ENCODE data around the gene IL12RB1. TPM values are rescaled to one million over a fixed set of nuclear protein-coding genes. Genes with fewer than 3 reads are reported as not detected.

The IL12RB1 gene
- total RNA-seq, 1 donor, result 0.72 TPM

DNA sequence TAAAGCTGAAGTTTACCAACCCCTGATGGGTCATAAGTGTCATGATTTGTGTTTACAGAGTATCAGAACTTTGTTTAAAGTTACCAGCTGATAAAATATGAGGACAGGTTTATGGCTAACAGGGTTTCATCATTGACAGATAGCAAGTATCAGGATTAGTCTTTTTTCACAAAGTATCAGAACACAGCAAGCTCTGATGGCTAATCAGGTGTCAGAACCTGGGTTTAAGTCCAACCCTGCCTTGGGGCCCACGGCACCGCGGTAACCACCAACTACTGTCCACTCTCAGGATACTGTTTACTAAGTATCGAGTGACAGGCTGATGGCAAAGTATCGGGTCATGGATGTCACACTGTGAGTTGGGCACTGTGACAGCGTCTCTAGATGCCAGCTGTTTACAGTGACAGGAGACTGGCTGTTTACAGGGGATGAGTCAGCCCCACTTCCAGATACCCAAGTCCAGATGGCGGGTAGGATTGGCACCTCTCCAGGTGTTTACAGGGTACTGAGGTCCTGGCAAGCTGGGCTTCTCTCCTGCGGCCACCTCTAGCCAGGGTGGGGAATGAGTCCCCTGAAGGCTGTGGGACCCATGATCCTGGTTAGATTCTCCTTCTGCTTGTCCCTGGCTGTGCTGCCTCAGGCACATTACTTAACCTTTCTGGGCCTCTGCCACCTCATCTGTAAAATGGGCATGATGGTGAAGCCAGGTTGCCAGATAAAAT lies 57.0 kb downstream of the IL12RB1 start:
- Histone ChIP-seq H3K27ac (ENCODE audit: low read depth, low read length) (no peak overlapping the region), H4K20me1 (ENCODE audit: insufficient read depth, low read length) (no peaks in the 10 kb centered on the region), H3K4me3 (ENCODE audit: insufficient read depth, low read length) (no peak overlapping the region), H3K4me2 (ENCODE audit: insufficient read depth, low read length) (no peak overlapping the region), H2AFZ (ENCODE audit: low read length) (no peak overlapping the region), H3K27me3 (ENCODE audit: insufficient read depth, low read length) (no peaks in the 10 kb centered on the region), H3K4me1 (ENCODE audit: insufficient read depth, low read length) (no peaks in the 10 kb centered on the region), H3K79me2 (ENCODE audit: insufficient read depth, low read length) (no peaks in the 10 kb centered on the region), H3K9me3 (ENCODE audit: low read depth, low read length) (no peaks in the 10 kb centered on the region), H3K36me3 (ENCODE audit: insufficient read depth, low read length) (no peaks in the 10 kb centered on the region)
- peak; percentile 67 for DNase-seq (ENCODE audit: insufficient read length, low spot score, missing footprints)
- TF ChIP-seq CTCF (IDR thresholded peaks at IDR 0.05; ENCODE audit: extremely low read depth, low read depth, low read length), result no peak

DNA sequence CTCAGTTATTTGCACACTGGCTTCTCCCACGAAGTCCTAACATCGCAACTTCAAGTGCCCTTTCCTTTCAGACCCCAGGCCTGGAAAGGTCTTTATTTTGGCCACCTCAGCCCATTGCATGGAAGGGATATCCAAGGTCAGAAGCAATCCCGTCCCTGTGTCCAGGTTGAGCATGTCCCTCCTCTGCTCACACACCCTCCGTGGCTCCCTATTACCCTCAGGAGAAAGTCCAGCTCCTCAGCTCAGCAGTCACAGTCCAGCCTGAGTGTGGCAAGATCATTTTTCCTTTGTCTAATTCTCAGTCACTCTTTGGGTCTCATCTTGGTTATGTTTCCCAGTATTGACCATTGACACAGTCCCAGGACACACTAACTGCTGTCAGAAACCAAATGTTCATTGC lies 59.6 kb downstream of the IL12RB1 start:
- no peak overlapping the region for H3K4me3 ChIP-seq (ENCODE audit: insufficient read depth, low read length)
- DNase-seq (ENCODE audit: insufficient read length, low spot score, missing footprints), result no peak
- no peak overlapping the region for H2AFZ ChIP-seq (ENCODE audit: low read length)
- no peaks in the 10 kb centered on the region for H3K79me2 ChIP-seq (ENCODE audit: insufficient read depth, low read length)
- no peaks in the 10 kb centered on the region for H4K20me1 ChIP-seq (ENCODE audit: insufficient read depth, low read length)
- peaks cover 11% of the 10 kb centered on the region for H3K4me1 ChIP-seq (ENCODE audit: insufficient read depth, low read length)
- no peak overlapping the region for H3K4me2 ChIP-seq (ENCODE audit: insufficient read depth, low read length)
- TF ChIP-seq CTCF (IDR thresholded peaks at IDR 0.05; ENCODE audit: extremely low read depth, low read depth, low read length), result no peak
- no peaks in the 10 kb centered on the region for H3K9me3 ChIP-seq (ENCODE audit: low read depth, low read length)
- no peaks in the 10 kb centered on the region for H3K27me3 ChIP-seq (ENCODE audit: insufficient read depth, low read length)
- no peak overlapping the region for H3K27ac ChIP-seq (ENCODE audit: low read depth, low read length)
- no peaks in the 10 kb centered on the region for H3K36me3 ChIP-seq (ENCODE audit: insufficient read depth, low read length)

DNA sequence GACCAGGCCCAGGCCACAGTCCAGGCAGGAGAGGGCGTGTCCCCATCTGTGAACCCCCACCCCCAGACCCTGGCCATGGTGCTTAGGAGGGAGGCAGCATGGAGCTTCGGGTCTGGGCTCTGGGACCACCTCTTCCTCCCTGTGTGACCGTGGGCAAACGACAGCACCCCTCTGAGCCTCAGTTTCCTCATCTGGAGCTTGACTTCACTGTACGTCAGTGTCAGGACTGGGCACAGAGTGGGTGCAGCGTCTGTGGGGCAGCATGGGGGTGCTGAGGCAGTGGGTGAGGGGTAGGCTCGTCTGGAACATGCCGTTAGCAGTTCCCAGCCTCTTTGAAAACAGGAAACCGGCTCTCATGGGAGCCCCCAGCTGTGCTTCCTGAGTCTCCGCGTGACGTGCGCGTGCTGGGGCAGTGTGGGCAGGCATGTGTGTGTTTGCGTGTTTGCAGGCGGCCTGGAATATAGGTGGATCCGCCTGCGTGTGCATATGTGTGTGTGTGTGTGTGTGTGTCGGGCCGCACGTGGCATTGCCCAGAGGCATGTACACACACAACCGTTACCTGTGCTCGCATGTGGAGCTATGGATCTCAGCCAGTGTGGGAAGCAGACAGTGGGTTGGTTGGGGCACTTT lies 63.0 kb downstream of the IL12RB1 start:
- H3K4me2 ChIP-seq (ENCODE audit: insufficient read depth, low read length), result no peak overlapping the region
- no peaks in the 10 kb centered on the region for H3K36me3 ChIP-seq (ENCODE audit: insufficient read depth, low read length)
- peaks cover 33% of the 10 kb centered on the region for H3K4me1 ChIP-seq (ENCODE audit: insufficient read depth, low read length)
- DNase-seq (ENCODE audit: insufficient read length, low spot score, missing footprints), result peak; percentile 80
- H4K20me1 ChIP-seq (ENCODE audit: insufficient read depth, low read length), result no peaks in the 10 kb centered on the region
- H2AFZ ChIP-seq (ENCODE audit: low read length), result peak overlapping the region; percentile 94
- no peaks in the 10 kb centered on the region for H3K9me3 ChIP-seq (ENCODE audit: low read depth, low read length)
- H3K27ac ChIP-seq (ENCODE audit: low read depth, low read length), result peak overlapping the region; percentile 66
- TF ChIP-seq CTCF (IDR thresholded peaks at IDR 0.05; ENCODE audit: extremely low read depth, low read depth, low read length), result no peak
- no peaks in the 10 kb centered on the region for H3K27me3 ChIP-seq (ENCODE audit: insufficient read depth, low read length)
- H3K4me3 ChIP-seq (ENCODE audit: insufficient read depth, low read length), result no peak overlapping the region
- no peaks in the 10 kb centered on the region for H3K79me2 ChIP-seq (ENCODE audit: insufficient read depth, low read length)

DNA sequence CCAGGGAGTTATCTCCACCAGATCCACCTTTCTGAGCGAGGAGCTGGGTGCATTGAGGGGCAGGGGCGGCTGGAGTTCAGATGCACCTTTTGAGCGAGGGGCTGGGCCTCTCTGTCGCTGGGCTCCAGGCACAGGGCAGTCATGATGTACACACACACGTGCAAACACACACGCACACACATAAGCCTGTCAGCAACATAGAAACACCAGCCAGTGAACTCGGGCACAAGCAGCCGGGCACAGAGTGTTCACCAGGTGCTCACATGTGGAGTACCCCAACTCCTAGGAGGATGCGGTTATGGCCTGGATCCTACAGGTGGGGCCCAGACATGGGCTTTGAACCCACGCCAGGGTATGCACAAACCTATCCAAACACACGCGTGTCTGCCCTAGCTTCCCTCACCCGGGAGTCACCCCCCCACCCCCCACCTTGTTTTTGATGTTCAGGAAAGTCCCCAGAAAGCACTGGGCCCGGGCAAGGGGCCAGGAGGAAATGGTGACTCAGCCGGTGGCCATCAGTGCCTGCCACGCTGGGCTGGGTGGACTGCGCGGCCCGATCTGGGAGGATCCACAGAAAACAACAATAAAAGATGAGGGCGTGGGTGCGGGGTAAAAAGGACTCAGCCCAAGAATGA lies 65.5 kb downstream of the IL12RB1 start:
- Histone ChIP-seq H3K36me3 (ENCODE audit: insufficient read depth, low read length) (no peaks in the 10 kb centered on the region), H3K4me2 (ENCODE audit: insufficient read depth, low read length) (peak overlapping the region; percentile 47), H3K4me1 (ENCODE audit: insufficient read depth, low read length) (peaks cover 39% of the 10 kb centered on the region), H3K4me3 (ENCODE audit: insufficient read depth, low read length) (peak overlapping the region; percentile 13), H3K27ac (ENCODE audit: low read depth, low read length) (peak overlapping the region; percentile 66), H2AFZ (ENCODE audit: low read length) (peak overlapping the region; percentile 47), H3K27me3 (ENCODE audit: insufficient read depth, low read length) (no peaks in the 10 kb centered on the region), H3K79me2 (ENCODE audit: insufficient read depth, low read length) (no peaks in the 10 kb centered on the region), H4K20me1 (ENCODE audit: insufficient read depth, low read length) (no peaks in the 10 kb centered on the region), H3K9me3 (ENCODE audit: low read depth, low read length) (no peaks in the 10 kb centered on the region)
- DNase-seq (ENCODE audit: insufficient read length, low spot score, missing footprints), result peak; percentile 97
- TF ChIP-seq CTCF (IDR thresholded peaks at IDR 0.05; ENCODE audit: extremely low read depth, low read depth, low read length), result no peak

Data from osteoblast (primary cell).